ENCODE results near the gene NUFIP1. TPM values are rescaled to one million over a fixed set of nuclear protein-coding genes. Genes with fewer than 3 reads are reported as not detected.

Gene NUFIP1
- total RNA-seq, 4 donors from 2014 or later = 3.4 to 5.3 (median 4.5) TPM

DNA sequence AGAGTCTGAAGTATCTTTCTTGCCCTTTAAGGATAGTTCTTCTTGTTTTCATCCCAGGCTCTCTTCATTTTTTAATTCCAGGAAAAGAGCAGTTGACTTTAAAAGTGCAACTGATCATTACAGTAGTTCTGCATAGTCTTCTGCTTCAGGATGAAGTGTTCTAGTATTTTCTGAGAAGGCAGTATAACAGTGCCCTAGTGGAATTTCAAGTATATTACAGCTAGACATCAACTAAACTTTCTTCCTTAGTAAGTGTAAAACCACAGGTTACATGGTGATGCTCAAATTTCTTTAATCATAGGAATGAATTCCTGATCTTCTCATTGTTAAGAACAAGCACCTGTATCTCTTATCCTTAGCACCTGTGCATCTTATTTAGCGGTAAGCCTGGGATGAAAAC is 10.9 kb downstream of the NUFIP1 start:
- DNase-seq (no peak), ATAC-seq (no peak)
- H3K4me3 ChIP-seq = no peak overlapping the region
- no peak for TF ChIP-seq POLR2A (IDR thresholded peaks at IDR 0.05)
- TF ChIP-seq, protein P1, sequence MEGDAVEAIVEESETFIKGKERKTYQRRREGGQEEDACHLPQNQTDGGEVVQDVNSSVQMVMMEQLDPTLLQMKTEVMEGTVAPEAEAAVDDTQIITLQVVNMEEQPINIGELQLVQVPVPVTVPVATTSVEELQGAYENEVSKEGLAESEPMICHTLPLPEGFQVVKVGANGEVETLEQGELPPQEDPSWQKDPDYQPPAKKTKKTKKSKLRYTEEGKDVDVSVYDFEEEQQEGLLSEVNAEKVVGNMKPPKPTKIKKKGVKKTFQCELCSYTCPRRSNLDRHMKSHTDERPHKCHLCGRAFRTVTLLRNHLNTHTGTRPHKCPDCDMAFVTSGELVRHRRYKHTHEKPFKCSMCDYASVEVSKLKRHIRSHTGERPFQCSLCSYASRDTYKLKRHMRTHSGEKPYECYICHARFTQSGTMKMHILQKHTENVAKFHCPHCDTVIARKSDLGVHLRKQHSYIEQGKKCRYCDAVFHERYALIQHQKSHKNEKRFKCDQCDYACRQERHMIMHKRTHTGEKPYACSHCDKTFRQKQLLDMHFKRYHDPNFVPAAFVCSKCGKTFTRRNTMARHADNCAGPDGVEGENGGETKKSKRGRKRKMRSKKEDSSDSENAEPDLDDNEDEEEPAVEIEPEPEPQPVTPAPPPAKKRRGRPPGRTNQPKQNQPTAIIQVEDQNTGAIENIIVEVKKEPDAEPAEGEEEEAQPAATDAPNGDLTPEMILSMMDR (IDR thresholded peaks at IDR 0.05 in 4 of 5, conservative IDR thresholded peaks at IDR 0.05 in 1 of 5) = no peak
- H3K27ac ChIP-seq = no peak overlapping the region
- no peaks in the 10 kb centered on the region for H3K9me3 ChIP-seq
- in situ Hi-C loops (cut with MboI; ENCODE audit: low sequenced_read_pairs in 4 of 4) = loop anchor here (10.0 to 25.0 kb wide), 3 partner anchors 494 to 1074 kb away; no protein-coding TSS in a partner anchor
- no peaks in the 10 kb centered on the region for H3K27me3 ChIP-seq
- intact Hi-C loops (cut with DNase I; ENCODE audit: low total_unique reads) = no loop called here
- peaks cover 0 to 42% of the 10 kb centered on the region in 2 donors for H3K36me3 ChIP-seq
- H3K4me1 ChIP-seq = peaks cover 3 to 7% of the 10 kb centered on the region in 2 donors

DNA sequence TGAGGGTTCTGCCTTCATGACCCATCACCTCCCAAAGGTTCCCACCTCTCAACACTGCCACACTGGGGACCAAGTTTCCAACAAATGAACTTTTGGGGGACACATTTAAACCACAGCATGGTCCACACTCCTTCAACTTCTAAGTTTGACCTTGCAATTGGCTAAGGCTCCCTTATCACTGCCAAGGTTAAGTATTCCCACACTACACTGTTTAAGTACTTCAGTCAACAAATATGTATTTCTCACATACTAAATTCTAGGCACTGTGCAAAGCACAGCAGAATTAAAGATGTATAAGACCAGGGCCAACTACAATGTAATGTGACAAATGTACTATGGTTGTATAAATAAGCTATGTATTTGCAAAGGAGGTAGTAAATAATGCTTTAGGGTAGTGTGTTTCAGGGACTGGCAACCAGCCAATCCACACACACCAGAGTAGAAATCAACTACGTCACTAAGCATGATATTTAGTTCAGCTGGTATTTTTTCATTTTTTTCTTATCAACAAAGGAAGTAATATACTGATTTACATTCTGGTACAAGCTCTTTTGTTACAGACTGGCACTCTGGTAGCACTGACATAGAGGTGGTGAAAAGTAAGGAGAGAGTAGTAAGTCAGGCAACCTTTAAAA is 12.2 kb downstream of the NUFIP1 start:
- no peak for TF ChIP-seq POLR2A (IDR thresholded peaks at IDR 0.05)
- TF ChIP-seq, protein P1 (IDR thresholded peaks at IDR 0.05 in 4 of 5, conservative IDR thresholded peaks at IDR 0.05 in 1 of 5) = no peak
- no peak for DNase-seq
- Histone ChIP-seq H3K4me1 (peaks cover 6 to 13% of the 10 kb centered on the region in 2 donors), H3K27ac (no peak overlapping the region), H3K36me3 (peaks cover 0 to 42% of the 10 kb centered on the region in 2 donors), H3K27me3 (no peaks in the 10 kb centered on the region), H3K4me3 (no peak overlapping the region), H3K9me3 (no peaks in the 10 kb centered on the region)
- ATAC-seq = no peak
- intact Hi-C loops (cut with DNase I; ENCODE audit: low total_unique reads) (no loop called here), in situ Hi-C loops (cut with MboI; ENCODE audit: low sequenced_read_pairs in 4 of 4) (loop anchor here (10.0 to 25.0 kb wide), 3 partner anchors 492 to 1072 kb away; no protein-coding TSS in a partner anchor)

DNA sequence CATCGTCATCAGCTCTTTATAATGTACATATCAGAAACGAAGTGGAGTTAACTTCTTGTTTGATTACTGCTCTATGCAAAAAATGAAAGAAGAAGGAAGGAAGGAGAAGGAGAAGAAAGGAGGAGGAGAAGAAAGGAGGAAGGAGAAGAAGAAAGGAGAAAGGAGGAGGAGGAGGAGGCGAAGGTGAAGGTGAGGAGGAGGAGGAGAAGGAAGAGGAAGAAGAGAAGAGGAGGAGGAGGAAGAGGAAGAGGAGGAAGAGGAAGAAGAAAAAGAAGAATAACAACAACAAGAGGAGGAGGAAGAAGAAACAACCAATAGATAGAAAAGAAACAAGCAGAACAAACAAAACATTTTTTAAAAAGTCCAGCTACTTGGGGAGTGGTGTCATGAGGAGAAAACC is 13.1 kb downstream of the NUFIP1 start:
- no peaks in the 10 kb centered on the region for H3K9me3 ChIP-seq
- no peak overlapping the region for H3K4me3 ChIP-seq
- H3K36me3 ChIP-seq = peaks cover 0 to 42% of the 10 kb centered on the region in 2 donors
- TF ChIP-seq, protein P1 (IDR thresholded peaks at IDR 0.05 in 4 of 5, conservative IDR thresholded peaks at IDR 0.05 in 1 of 5) = no peak
- no peak for TF ChIP-seq POLR2A (IDR thresholded peaks at IDR 0.05)
- no peak for ATAC-seq
- no peak overlapping the region for H3K27ac ChIP-seq
- H3K27me3 ChIP-seq = no peaks in the 10 kb centered on the region
- no peak for DNase-seq
- peaks cover 6 to 19% of the 10 kb centered on the region in 2 donors for H3K4me1 ChIP-seq
- intact Hi-C loops (cut with DNase I; ENCODE audit: low total_unique reads) = no loop called here
- in situ Hi-C loops (cut with MboI; ENCODE audit: low sequenced_read_pairs in 4 of 4) = loop anchor here (10.0 to 25.0 kb wide), 3 partner anchors 491 to 1071 kb away; no protein-coding TSS in a partner anchor

DNA sequence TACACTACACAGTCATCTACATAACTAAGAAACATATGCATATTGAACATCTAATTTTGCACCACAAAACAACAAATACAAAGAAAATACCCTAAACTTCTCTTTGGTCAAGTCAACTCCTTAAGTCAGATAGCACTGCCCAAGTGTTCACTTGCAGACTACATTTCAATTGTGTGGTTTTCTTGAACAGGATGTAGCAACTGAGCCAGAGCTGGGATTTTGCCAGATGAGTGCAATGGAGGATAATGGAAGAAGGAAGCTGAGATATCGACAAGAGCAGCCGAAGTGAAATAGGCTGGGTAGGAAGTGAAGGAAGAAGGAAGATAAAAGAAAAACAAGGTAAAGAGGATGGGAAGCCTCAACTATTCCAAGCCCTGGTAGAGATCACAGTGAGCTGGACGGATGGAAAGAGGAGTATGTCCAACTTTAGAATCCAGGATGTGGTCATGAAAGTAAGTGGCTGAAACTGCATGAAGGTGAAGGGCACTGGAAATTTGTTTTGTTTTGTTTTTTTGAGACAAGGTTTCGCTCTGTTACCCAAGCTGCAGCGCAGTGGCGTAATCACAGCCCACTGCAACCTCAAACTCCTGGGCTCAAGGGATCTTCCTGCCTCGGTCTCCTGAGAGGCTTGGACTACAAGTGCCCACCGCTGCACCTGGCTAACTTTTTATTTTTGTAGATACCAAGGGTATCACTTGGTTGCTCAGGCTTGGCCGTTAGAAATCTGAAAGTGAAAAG is 15.0 kb downstream of the NUFIP1 start:
- peak in 1 of 2 donors; percentile 30 for DNase-seq
- Histone ChIP-seq H3K27me3 (no peaks in the 10 kb centered on the region), H3K4me1 (peaks cover 14 to 31% of the 10 kb centered on the region in 2 donors), H3K4me3 (no peak overlapping the region), H3K9me3 (no peaks in the 10 kb centered on the region), H3K36me3 (peaks cover 0 to 23% of the 10 kb centered on the region in 2 donors), H3K27ac (no peak overlapping the region)
- TF ChIP-seq, protein P1 (IDR thresholded peaks at IDR 0.05 in 4 of 5, conservative IDR thresholded peaks at IDR 0.05 in 1 of 5) = no peak
- TF ChIP-seq POLR2A (IDR thresholded peaks at IDR 0.05) = no peak
- no peak for ATAC-seq
- intact Hi-C loops (cut with DNase I; ENCODE audit: low total_unique reads) (loop anchor here (5.0 kb wide), 2 partner anchors 212 to 1067 kb away; no protein-coding TSS in a partner anchor), in situ Hi-C loops (cut with MboI; ENCODE audit: low sequenced_read_pairs in 4 of 4) (loop anchor here (10.0 to 25.0 kb wide), 4 partner anchors 387 to 1069 kb away; partner anchors contain the start of gene TSC22D1 (in 2 of the 4))
